UCSD-AML1 (cell line): Measurements from ENCODE around the gene SLC7A4.
"Not testable (repeated sequence)": the region's sequence is repeated elsewhere in the genome, so short reads cannot be mapped to it uniquely, and the experiment has no call there.

ENCODE experiments used
- DNase-seq: peaks from one replicate; lab custom pipeline; 2025; ENCODE audit not compliant: unreplicated experiment; lab: John Stamatoyannopoulos, UW

Gene SLC7A4

DNA sequence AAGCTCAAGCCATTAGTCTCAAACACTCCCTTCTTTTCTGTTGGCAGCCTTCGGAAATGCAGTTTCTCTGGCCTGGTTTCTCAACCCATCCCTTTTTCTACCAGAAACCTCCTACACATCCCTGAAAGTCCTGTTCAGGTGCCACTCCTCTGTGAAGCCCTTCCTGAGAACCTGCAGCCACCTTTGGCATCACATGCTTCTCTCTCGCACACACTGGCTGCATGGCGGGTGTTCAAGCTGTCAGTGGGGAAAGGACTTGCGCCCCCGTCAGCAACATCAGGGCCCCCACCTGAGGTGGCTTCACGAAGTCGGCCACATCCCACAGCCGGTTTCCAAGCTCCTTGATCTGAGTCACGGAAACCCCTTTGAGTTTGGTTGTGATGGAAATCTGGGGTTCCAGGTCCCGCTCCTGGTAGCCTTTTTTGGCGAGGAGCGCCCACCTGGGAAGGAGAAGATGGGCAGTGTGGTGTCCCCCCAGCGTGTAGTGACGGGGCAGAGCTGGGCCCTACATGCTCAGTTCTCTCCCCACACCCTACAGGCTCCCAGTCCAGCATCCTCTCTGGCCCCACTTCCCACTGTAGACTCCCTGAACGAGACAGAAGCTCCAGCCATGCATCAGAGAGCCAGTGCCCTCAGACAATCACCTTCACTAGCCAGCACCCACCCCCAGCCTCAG lies 11.6 kb upstream of the SLC7A4 start:
- DNase-seq: no peak

DNA sequence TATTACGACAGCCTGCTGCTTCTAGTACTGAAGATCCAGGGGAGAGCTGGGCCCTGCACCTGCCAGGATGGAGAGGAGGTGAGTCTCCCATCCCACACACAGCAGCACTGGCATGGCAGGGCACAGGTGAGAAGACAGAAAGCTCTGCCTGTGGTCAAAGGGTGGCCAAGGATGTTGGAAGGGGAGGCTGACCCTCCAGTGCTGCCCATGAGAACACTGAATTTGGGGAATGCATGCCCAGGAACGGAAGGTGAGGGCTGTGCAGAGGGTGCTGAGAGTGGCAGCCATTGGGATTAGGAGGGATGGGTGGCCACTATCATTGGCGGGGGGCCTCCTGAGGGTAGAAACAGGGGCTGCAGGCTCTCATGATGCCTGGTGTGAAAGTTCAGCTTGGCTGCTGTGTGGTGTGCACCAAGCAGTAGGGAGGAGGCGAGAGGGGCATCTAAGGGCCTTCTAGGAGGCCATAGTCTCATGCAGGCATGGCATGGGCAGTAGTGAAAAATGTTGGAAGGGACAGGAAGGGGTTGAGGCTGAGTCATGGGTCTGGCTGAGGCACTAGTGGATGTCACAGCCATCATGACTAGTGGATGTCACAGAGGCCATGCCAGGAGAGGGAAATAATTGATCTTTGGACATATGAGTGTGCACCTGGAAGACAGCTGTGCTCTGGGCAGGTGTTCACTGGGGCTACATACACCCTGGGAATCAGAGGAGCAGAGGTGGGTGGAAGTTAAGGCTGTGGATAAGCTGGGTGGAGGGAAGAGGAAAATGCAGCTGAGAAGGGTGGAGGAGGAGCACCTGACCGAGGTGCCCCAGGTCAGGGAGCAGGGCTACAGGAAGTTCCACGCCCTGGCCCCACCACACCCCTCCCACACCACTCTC lies 10.9 kb upstream of the SLC7A4 start:
- DNase-seq: no peak

- no peak for DNase-seq
These were observed 9.6 kb upstream of the SLC7A4 start for GRCh38 chr22:21041937-21042336.

- DNase-seq: not testable (repeated sequence)
These were observed 6.8 kb upstream of the SLC7A4 start for GRCh38 chr22:21039158-21039557.

- DNase-seq: no peak
These were observed 6.0 kb upstream of the SLC7A4 start for GRCh38 chr22:21038405-21038804.

- no peak for DNase-seq
These were observed 2.6 kb upstream of the SLC7A4 start for GRCh38 chr22:21034989-21035388.

- no peak for DNase-seq
These were observed 1.5 kb upstream of the SLC7A4 start for GRCh38 chr22:21033895-21034294.

GRCh38 chr22:21032868-21033688 lies 717 bp upstream of the SLC7A4 start:
- DNase-seq: no peak

- DNase-seq: no peak
These were observed 770 bp downstream of the SLC7A4 start for GRCh38 chr22:21031545-21032036.

DNA sequence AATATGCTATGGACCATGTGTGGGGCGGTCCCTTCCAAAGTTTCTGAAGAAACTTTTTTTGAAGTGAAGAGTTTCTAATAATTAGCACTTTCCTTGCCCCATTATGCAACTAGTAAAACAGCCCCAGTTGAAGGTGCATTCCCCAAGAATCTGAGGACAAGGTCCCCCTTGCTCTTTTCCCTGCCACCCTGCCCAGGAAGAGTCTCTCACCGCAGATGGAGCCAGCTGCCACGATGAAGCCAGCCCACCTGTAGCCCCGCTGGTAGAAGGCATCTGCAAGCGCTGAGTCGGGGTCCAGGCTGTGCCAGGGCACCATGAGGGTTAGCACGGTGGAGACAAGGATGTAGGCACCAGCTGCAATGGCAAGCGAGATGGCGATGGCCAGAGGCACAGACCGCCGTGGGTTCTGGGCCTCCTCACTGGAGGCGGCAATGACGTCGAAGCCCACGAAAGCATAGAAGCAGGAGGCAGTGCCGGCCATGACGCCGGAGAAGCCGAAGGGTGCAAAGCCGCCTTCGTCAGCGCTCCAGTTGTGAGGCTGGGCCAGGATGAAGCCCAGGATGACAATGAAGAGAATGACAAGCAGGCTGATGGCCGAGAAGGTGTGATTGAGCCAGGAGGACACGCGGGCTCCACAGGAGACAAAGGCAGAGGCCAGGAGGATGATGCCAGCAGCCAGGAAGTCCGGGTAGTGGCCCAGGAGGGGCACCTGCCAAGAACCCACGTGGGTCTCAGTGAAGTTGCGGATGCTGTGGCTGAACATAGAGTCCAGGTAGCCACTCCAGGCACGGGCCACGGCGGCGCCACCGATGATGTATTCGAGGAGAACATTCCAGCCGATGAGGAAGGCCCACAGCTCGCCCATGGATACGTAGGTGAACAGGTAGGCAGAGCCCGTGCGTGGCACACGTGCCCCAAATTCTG lies 1.5 kb downstream of the SLC7A4 start:
- no peak for DNase-seq

DNA sequence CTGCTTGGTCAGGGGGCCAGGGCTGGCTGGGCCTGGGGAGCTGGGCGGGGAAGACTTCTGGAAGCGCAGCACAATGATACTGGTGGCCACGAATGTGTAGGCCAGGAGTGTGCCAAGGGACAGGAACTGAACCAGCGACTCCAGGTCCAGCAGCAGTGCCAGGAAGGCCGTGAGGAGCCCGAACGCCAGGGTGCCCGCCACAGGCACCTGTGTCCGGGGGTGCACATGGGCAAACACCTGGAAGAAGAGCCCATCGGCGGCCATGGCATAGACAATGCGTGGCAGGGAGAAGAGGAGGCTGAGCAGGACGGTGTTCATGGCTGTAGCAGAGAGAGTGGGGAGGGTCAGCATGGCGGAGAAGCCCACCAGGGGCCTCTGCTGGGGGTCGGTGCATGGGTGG lies 2.3 kb downstream of the SLC7A4 start:
- no peak for DNase-seq

- no peak for DNase-seq
These were observed 2.8 kb downstream of the SLC7A4 start for GRCh38 chr22:21029486-21030025.

DNA sequence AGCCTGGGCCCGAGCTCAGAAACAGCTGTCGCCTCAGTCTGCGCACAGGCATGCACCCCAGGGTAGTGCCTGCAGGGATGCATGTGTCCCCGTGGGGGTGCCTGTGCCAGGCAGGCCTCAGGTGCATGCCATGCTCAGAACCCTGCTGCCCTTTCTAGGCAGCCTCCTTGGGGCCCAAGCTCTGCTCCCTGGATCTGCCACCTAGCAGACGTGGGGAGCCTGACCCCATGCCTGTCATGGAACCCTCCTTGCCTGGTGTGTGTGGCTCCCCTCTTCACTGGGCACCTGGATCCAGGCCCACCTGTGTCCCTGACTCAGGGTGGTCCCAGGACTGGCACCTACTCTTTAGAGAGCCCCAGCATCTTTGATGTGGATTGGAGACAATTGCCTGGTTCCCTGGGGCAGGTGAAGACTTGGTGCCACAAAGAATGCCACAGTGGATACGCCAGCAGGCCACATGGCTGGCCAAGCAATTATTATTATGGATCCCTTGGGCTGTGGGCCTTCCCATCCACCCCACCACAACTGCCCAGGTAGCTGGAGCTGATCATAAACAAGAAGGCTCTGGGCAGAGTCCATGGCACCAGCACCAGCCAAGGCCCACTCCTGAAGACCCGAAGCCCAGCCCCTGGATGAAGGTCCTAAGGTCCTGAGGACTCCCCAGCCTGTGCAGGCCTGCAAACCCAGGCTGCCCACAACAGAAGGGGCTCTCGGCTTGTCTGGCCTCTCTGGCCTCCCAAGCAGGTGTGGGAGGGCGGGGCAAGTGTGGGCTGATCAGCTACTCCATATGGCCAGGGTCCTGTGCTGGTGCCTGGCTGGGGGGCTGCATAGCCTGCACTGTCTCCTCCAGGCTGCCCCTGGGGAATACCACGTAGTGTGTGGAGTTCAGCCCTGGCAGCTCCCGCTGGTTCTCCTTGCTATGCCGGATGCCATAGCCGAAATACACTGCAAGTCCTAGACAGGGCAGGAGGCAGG lies 3.8 kb downstream of the SLC7A4 start:
- no peak for DNase-seq

DNA sequence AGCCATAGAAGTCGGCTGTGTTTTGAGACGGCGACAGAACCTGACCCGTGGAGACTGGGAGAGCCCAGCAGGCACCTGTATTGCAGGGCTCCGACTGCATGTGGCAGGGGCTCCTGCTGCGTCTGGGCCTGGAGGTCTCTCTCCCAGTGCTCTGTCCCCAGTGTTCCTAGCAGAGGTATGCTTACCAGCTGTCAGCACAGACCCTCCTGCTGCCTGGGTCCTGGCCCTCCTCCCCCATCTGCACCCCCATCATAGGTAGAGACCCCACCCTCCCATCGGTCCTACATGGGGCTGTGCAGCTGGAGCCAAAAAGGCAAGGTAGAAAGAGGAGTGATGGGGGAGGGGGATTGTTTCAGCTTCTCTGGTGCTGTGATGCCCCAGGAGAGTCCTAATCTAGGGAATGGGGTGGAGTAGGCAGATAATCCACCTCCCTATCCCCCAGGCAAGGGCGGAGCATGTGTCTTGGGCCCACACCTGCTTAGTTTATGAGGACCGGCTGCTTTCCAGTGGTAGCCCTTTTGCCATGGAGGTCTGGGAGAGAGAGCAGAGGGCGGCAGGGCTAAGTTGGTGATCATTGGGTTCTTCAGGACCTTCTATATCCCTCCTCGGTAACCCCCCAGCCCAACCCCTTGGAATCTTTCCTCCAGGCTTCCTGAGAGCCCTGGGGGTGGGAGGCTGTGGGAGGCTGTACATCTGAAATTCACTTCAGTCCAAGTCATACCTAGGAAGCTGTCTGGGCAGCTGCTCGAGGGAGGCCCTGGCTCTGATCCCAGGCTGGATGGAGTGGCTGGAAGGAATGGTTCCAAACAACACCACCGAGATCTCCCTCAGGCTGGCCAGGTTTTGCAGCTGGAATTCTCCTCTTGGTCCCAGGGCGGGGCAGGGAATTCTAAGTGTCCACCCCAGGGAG lies 5.3 kb downstream of the SLC7A4 start:
- DNase-seq: no peak

DNA sequence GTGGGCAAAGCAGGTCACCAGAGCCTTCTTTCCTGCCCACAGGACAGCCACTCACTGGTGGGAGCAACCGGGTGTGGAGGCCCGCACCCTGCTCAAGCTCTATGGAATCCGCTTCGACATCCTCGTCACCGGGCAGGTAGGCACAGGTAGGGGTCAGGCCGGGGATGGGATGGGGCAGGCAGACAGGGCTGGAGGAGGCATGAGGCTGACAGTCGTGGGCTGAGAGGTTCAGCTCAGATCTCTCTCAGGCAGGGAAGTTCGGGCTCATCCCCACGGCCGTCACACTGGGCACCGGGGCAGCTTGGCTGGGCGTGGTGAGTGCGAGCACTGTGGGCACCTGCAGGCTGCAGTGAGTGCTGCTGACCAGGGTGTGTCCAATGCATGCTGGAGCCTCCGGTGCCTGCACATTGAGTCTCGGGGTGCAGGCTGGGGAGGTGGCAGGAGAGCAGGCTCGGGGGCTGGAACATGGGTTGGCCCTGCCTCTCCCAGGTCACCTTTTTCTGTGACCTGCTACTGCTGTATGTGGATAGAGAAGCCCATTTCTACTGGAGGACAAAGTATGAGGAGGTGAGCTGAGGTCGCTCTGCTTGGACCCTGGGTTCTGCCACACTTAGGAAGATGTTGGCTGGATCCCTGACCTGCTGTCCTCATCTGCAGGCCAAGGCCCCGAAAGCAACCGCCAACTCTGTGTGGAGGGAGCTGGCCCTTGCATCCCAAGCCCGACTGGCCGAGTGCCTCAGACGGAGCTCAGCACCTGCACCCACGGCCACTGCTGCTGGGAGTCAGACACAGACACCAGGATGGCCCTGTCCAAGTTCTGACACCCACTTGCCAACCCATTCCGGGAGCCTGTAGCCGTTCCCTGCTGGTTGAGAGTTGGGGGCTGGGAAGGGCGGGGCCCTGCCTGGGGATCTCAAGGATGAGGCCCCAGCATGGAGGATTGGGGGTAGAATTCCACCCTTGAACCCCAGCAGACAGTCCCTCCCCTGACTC lies 6.3 kb downstream of the SLC7A4 start:
- no peak for DNase-seq

DNA sequence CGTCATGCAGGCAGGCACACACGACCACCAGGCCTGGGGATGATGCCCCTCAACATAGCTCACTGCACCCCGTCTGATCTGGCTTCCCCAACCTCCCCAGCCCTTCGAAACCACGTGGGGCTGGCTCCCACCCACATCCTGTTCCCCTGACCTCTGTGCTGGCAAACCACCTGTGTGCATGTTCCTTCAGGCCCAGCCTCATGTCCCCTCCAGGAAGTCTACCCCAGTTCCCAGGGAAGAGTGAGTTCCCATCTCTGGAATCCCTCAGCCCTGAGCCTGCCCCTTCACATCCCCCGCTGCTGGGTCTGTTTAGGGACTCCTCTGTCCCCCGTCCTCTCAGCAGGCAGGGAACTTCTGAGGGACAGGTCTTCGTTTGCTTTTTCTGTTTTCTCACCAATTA lies 7.1 kb downstream of the SLC7A4 start:
- DNase-seq: no peak
